Mammary epithelial cell (primary cell): ENCODE data around the gene FRZB.

ENCODE experiments used
- EZH2 ChIP-seq: IDR thresholded peaks from 2 replicates; pipeline ENCODE4 v1.6.1; 2012; ENCODE audit warnings: low read length, inconsistent platforms, borderline replicate concordance
- TF ChIP-seq, protein P1 (sequence below), 2 donors: IDR thresholded peaks in 1 of 2; conservative IDR thresholded peaks in 1 of 2; 2 replicates each; pipeline ENCODE4 v1.5.1; 2011 to 2012; ENCODE audit warnings: inconsistent platforms in 2 of 2, low read length in 2 of 2, mild to moderate bottlenecking in 2 of 2, control low read depth in 1 of 2, low read depth in 1 of 2; ENCODE audit not compliant: insufficient read depth in 1 of 2; ENCODE audit errors: extremely low read depth in 1 of 2

DNA sequence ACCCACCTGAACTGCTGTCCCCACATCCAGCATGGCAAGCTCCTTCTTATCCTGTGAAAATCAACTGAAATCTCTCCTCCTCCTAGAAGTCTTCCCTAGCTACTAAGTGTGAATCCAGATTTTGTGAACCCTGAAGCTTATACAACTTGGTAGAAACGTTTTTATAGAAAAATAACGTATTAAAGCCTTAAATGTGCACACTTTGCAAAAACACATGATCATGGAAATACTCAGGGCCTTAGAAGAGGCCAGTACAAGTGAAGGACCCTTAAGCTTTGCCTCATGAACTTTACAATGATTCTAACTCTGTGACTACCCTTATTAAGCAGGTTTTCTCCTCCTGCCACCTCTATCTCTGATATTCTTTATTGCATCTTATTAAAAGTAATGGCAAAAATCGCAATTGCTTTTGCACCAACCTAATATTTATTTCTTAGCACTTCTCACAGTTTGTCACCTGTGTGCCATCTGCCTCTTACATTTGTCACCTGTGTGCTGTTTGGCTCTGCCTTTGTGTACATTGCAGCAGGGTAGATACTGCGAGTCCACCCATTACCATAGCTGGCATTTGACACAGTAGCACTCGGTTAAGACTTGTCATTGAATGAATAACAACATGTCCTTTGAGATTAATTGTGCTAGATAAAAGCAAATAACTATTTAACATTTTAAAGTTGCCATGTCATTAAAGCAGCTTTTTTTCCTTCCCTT, 42.2 kb downstream of the FRZB start:
- TF ChIP-seq, protein P1, sequence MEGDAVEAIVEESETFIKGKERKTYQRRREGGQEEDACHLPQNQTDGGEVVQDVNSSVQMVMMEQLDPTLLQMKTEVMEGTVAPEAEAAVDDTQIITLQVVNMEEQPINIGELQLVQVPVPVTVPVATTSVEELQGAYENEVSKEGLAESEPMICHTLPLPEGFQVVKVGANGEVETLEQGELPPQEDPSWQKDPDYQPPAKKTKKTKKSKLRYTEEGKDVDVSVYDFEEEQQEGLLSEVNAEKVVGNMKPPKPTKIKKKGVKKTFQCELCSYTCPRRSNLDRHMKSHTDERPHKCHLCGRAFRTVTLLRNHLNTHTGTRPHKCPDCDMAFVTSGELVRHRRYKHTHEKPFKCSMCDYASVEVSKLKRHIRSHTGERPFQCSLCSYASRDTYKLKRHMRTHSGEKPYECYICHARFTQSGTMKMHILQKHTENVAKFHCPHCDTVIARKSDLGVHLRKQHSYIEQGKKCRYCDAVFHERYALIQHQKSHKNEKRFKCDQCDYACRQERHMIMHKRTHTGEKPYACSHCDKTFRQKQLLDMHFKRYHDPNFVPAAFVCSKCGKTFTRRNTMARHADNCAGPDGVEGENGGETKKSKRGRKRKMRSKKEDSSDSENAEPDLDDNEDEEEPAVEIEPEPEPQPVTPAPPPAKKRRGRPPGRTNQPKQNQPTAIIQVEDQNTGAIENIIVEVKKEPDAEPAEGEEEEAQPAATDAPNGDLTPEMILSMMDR (conservative IDR thresholded peaks at IDR 0.05 in 1 of 2, IDR thresholded peaks at IDR 0.05 in 1 of 2; ENCODE audit: extremely low read depth in 1 of 2, insufficient read depth in 1 of 2, low read depth in 1 of 2, low read length in 2 of 2), result no peak
- TF ChIP-seq EZH2, result no peak
